Activated CD4-positive, alpha-beta T cell treated with anti-CD3 and anti-CD28 coated beads for 36 hours (primary cell): Measurements from ENCODE around the gene STAT5A. TPM values are rescaled to one million over a fixed set of nuclear protein-coding genes. Genes with fewer than 3 reads are reported as not detected.

ENCODE experiments used
- total RNA-seq, 2 experiments: library from RNA; stranded (reverse); gene quantifications; one replicate each; pipeline ENCODE4 v1.2.3, GENCODE V29; 2021

Gene STAT5A
- total RNA-seq, 2 experiments from 2014 or later = 178 to 203 TPM

Other genes starting within 250 kb of the STAT5A start
- gene C17orf113, start 237.9 kb upstream of the STAT5A start, total RNA-seq = under 1 TPM; 0.19 to 0.32 TPM
- under 1 TPM; 0.23 to 0.30 TPM for gene ZNF385C, start 190.0 kb upstream of the STAT5A start, total RNA-seq
- gene DHX58, start 175.8 kb upstream of the STAT5A start, total RNA-seq = 10 to 100 TPM; 23.8 to 31.1 TPM
- gene KAT2A, start 167.1 kb upstream of the STAT5A start, total RNA-seq = 10 to 100 TPM; 46.2 to 54.8 TPM
- gene HSPB9, start 165.7 kb upstream of the STAT5A start, total RNA-seq = under 1 TPM; 0.09 to 0.11 TPM
- gene RAB5C, start 133.5 kb upstream of the STAT5A start, total RNA-seq = 10 to 100 TPM; 32.0 to 47.3 TPM
- gene KCNH4, start 107.4 kb upstream of the STAT5A start, total RNA-seq = under 1 TPM; 0.43 to 0.53 TPM
- not detected for gene HCRT, start 103.0 kb upstream of the STAT5A start, total RNA-seq
- gene GHDC, start 94.0 kb upstream of the STAT5A start, total RNA-seq = 10 to 100 TPM; 11.3 to 15.5 TPM
- 100 to 1,000 TPM; 162 to 203 TPM for gene STAT5B, start 12.1 kb upstream of the STAT5A start, total RNA-seq
- gene STAT3, start 99.9 kb downstream of the STAT5A start, total RNA-seq = 100 to 1,000 TPM; 332 to 345 TPM
- gene CAVIN1, start 134.8 kb downstream of the STAT5A start, total RNA-seq = 1 to 10 TPM; 4.2 to 4.4 TPM
- 10 to 100 TPM; 13.3 to 15.9 TPM for gene ATP6V0A1, start 170.4 kb downstream of the STAT5A start, total RNA-seq
- 10 to 100 TPM in 1 of 2 experiments, 1 to 10 TPM in 1; 9.7 to 12.5 TPM for gene NAGLU, start 247.7 kb downstream of the STAT5A start, total RNA-seq